ENCODE data around the gene IGFBP5.

DNA sequence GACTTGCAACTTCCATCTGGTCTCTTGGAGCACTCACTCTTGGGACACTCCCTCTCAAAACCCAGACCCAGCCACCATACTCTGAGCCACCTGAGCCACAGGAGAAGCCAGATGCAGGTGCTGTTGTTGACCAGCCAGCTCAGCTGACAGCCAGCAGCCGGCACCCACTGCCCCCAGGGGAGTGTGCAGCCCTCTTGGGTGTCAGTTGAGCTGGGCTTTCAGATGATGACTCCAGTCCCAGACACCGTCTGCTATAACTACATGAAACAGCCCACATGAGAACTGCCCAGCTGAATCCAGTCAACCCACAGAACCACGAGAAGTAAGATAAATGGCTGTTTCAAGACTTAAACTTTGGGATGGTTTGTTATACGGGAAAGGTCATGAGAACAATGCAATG lies 72.8 kb downstream of the IGFBP5 start:
- TF ChIP-seq, protein P1, sequence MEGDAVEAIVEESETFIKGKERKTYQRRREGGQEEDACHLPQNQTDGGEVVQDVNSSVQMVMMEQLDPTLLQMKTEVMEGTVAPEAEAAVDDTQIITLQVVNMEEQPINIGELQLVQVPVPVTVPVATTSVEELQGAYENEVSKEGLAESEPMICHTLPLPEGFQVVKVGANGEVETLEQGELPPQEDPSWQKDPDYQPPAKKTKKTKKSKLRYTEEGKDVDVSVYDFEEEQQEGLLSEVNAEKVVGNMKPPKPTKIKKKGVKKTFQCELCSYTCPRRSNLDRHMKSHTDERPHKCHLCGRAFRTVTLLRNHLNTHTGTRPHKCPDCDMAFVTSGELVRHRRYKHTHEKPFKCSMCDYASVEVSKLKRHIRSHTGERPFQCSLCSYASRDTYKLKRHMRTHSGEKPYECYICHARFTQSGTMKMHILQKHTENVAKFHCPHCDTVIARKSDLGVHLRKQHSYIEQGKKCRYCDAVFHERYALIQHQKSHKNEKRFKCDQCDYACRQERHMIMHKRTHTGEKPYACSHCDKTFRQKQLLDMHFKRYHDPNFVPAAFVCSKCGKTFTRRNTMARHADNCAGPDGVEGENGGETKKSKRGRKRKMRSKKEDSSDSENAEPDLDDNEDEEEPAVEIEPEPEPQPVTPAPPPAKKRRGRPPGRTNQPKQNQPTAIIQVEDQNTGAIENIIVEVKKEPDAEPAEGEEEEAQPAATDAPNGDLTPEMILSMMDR (IDR thresholded peaks at IDR 0.05; ENCODE audit: control extremely low read depth in 1 of 3, insufficient read depth in 1 of 3, low read depth in 1 of 3, low read length in 3 of 3), result no peak
- TF ChIP-seq POLR2AphosphoS5 (IDR thresholded peaks at IDR 0.05; ENCODE audit: low read depth, low read length), result no peak
- TF ChIP-seq POLR2A (IDR thresholded peaks at IDR 0.05; ENCODE audit: control extremely low read depth in 1 of 2, low read depth in 2 of 2, low read length in 2 of 2), result no peak
- no peak for TF ChIP-seq SIN3A (conservative IDR thresholded peaks at IDR 0.05 in 1 of 2, IDR thresholded peaks at IDR 0.05 in 1 of 2; ENCODE audit: low read depth in 1 of 2, low read length in 2 of 2)
- TF ChIP-seq, protein P2, sequence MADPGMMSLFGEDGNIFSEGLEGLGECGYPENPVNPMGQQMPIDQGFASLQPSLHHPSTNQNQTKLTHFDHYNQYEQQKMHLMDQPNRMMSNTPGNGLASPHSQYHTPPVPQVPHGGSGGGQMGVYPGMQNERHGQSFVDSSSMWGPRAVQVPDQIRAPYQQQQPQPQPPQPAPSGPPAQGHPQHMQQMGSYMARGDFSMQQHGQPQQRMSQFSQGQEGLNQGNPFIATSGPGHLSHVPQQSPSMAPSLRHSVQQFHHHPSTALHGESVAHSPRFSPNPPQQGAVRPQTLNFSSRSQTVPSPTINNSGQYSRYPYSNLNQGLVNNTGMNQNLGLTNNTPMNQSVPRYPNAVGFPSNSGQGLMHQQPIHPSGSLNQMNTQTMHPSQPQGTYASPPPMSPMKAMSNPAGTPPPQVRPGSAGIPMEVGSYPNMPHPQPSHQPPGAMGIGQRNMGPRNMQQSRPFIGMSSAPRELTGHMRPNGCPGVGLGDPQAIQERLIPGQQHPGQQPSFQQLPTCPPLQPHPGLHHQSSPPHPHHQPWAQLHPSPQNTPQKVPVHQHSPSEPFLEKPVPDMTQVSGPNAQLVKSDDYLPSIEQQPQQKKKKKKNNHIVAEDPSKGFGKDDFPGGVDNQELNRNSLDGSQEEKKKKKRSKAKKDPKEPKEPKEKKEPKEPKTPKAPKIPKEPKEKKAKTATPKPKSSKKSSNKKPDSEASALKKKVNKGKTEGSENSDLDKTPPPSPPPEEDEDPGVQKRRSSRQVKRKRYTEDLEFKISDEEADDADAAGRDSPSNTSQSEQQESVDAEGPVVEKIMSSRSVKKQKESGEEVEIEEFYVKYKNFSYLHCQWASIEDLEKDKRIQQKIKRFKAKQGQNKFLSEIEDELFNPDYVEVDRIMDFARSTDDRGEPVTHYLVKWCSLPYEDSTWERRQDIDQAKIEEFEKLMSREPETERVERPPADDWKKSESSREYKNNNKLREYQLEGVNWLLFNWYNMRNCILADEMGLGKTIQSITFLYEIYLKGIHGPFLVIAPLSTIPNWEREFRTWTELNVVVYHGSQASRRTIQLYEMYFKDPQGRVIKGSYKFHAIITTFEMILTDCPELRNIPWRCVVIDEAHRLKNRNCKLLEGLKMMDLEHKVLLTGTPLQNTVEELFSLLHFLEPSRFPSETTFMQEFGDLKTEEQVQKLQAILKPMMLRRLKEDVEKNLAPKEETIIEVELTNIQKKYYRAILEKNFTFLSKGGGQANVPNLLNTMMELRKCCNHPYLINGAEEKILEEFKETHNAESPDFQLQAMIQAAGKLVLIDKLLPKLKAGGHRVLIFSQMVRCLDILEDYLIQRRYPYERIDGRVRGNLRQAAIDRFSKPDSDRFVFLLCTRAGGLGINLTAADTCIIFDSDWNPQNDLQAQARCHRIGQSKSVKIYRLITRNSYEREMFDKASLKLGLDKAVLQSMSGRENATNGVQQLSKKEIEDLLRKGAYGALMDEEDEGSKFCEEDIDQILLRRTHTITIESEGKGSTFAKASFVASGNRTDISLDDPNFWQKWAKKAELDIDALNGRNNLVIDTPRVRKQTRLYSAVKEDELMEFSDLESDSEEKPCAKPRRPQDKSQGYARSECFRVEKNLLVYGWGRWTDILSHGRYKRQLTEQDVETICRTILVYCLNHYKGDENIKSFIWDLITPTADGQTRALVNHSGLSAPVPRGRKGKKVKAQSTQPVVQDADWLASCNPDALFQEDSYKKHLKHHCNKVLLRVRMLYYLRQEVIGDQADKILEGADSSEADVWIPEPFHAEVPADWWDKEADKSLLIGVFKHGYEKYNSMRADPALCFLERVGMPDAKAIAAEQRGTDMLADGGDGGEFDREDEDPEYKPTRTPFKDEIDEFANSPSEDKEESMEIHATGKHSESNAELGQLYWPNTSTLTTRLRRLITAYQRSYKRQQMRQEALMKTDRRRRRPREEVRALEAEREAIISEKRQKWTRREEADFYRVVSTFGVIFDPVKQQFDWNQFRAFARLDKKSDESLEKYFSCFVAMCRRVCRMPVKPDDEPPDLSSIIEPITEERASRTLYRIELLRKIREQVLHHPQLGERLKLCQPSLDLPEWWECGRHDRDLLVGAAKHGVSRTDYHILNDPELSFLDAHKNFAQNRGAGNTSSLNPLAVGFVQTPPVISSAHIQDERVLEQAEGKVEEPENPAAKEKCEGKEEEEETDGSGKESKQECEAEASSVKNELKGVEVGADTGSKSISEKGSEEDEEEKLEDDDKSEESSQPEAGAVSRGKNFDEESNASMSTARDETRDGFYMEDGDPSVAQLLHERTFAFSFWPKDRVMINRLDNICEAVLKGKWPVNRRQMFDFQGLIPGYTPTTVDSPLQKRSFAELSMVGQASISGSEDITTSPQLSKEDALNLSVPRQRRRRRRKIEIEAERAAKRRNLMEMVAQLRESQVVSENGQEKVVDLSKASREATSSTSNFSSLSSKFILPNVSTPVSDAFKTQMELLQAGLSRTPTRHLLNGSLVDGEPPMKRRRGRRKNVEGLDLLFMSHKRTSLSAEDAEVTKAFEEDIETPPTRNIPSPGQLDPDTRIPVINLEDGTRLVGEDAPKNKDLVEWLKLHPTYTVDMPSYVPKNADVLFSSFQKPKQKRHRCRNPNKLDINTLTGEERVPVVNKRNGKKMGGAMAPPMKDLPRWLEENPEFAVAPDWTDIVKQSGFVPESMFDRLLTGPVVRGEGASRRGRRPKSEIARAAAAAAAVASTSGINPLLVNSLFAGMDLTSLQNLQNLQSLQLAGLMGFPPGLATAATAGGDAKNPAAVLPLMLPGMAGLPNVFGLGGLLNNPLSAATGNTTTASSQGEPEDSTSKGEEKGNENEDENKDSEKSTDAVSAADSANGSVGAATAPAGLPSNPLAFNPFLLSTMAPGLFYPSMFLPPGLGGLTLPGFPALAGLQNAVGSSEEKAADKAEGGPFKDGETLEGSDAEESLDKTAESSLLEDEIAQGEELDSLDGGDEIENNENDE (IDR thresholded peaks at IDR 0.05; ENCODE audit: insufficient replicate concordance, low read length), result no peak
- no peak for TF ChIP-seq CREB1 (IDR thresholded peaks at IDR 0.05)
- no peak for TF ChIP-seq RAD21 (IDR thresholded peaks at IDR 0.05 in 1 of 2, conservative IDR thresholded peaks at IDR 0.05 in 1 of 2; ENCODE audit: low read depth in 2 of 2, low read length in 2 of 2)
- TF ChIP-seq CHD2 (IDR thresholded peaks at IDR 0.05; ENCODE audit: low read length), result no peak
- no peak for TF ChIP-seq CBX5 (IDR thresholded peaks at IDR 0.05; ENCODE audit: low read depth, low read length)
- no peak for TF ChIP-seq BRCA1 (IDR thresholded peaks at IDR 0.05; ENCODE audit: low read depth, low read length)
- no peak for TF ChIP-seq NRF1 (IDR thresholded peaks at IDR 0.05; ENCODE audit: low read depth, low read length)
- TF ChIP-seq SP2 (IDR thresholded peaks at IDR 0.05; ENCODE audit: low read length), result no peak
- TF ChIP-seq KDM5A (IDR thresholded peaks at IDR 0.05; ENCODE audit: low read length), result no peak

All from H1 (cell line).